PC-9 (cell line): ENCODE results near the gene IL17RE.

Source experiments
- EZH2 ChIP-seq: fragments of 200-600 bp; sonication (generic); IDR thresholded peaks from 2 replicates; pipeline ENCODE4 v1.8.0; 2017; ENCODE audit warnings: antibody characterized with exemption, low read depth
- TF ChIP-seq, protein P1 (sequence below): fragments of 200-600 bp; sonication (generic); conservative IDR thresholded peaks from 2 replicates; pipeline ENCODE4 v1.6.1; 2017; ENCODE audit warnings: mixed run types, antibody characterized with exemption, mild to moderate bottlenecking, moderate library complexity

GRCh38 chr3:9916734-9917680, 14.4 kb downstream of the IL17RE start, which contains the start of gene IL17RC:
- TF ChIP-seq, protein P1, sequence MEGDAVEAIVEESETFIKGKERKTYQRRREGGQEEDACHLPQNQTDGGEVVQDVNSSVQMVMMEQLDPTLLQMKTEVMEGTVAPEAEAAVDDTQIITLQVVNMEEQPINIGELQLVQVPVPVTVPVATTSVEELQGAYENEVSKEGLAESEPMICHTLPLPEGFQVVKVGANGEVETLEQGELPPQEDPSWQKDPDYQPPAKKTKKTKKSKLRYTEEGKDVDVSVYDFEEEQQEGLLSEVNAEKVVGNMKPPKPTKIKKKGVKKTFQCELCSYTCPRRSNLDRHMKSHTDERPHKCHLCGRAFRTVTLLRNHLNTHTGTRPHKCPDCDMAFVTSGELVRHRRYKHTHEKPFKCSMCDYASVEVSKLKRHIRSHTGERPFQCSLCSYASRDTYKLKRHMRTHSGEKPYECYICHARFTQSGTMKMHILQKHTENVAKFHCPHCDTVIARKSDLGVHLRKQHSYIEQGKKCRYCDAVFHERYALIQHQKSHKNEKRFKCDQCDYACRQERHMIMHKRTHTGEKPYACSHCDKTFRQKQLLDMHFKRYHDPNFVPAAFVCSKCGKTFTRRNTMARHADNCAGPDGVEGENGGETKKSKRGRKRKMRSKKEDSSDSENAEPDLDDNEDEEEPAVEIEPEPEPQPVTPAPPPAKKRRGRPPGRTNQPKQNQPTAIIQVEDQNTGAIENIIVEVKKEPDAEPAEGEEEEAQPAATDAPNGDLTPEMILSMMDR, result no peak
- no peak for TF ChIP-seq EZH2
